BJ (cell line): Measurements from ENCODE around the gene CS. TPM values are rescaled to one million over a fixed set of nuclear protein-coding genes. Genes with fewer than 3 reads are reported as not detected.
"Not testable (repeated sequence)": the region's sequence is repeated elsewhere in the genome, so short reads cannot be mapped to it uniquely, and the experiment has no call there.

Experiments used
- CTCF ChIA-PET: fragments of 350-600 bp; formaldehyde crosslinking; extraction: SDS; loops from one replicate; lab custom pipeline; 2021; ENCODE audit warnings: antibody characterized with exemption, inconsistent platforms; lab: Yijun Ruan, JAX
- POLR2A ChIA-PET: fragments of 300-600 bp; sonication (Branson Sonifier 250); formaldehyde crosslinking; extraction: SDS; loops from one replicate; lab custom pipeline; 2021; ENCODE audit warnings: antibody characterized with exemption; lab: Charles Lee
- DNase-seq: peaks from one replicate; pipeline ENCODE4 v3.0.0-alpha.2; 2011; ENCODE audit warnings: low read depth
- H3K27me3 ChIP-seq: 2 replicates; pipeline ENCODE4 v1.6.0; 2011; ENCODE audit warnings: low read length; ENCODE audit not compliant: control insufficient read depth, insufficient read depth
- H3K36me3 ChIP-seq: 2 replicates; pipeline ENCODE4 v1.5.1; 2011; ENCODE audit warnings: low read length; ENCODE audit not compliant: control insufficient read depth, insufficient read depth
- H3K4me3 ChIP-seq: 2 replicates; pipeline ENCODE4 v1.5.1; 2011; ENCODE audit warnings: low read depth, mild to moderate bottlenecking, control low read depth, low read length
- CTCF ChIP-seq: IDR thresholded peaks from 2 replicates; pipeline ENCODE4 v1.5.1; 2011; ENCODE audit warnings: low read depth, mild to moderate bottlenecking, control low read depth, inconsistent platforms, low read length, moderate library complexity; ENCODE audit not compliant: insufficient read depth
- polyA plus RNA-seq: library from polyadenylated mRNA; depleted of rRNA; stranded (reverse); fragments of >200 nt; gene quantifications from 2 replicates; pipeline ENCODE4 v1.2.3, GENCODE V29; 2011

CS gene
- polyA plus RNA-seq, 1 experiment: 150 TPM

GRCh38 chr12:56339158-56339422, 39.0 kb upstream of the CS start:
- H3K36me3 ChIP-seq: peaks cover 15% of the 10 kb centered on the region
- CTCF ChIA-PET: interaction anchor here (1.1 kb wide), 1 partner anchor 10 kb away, joined by 3 read pairs; no protein-coding TSS in a partner anchor
- H3K27me3 ChIP-seq: no peaks in the 10 kb centered on the region
- TF ChIP-seq CTCF: no peak
- POLR2A ChIA-PET: no interaction called here
- no peak for DNase-seq
- no peak overlapping the region for H3K4me3 ChIP-seq

DNA sequence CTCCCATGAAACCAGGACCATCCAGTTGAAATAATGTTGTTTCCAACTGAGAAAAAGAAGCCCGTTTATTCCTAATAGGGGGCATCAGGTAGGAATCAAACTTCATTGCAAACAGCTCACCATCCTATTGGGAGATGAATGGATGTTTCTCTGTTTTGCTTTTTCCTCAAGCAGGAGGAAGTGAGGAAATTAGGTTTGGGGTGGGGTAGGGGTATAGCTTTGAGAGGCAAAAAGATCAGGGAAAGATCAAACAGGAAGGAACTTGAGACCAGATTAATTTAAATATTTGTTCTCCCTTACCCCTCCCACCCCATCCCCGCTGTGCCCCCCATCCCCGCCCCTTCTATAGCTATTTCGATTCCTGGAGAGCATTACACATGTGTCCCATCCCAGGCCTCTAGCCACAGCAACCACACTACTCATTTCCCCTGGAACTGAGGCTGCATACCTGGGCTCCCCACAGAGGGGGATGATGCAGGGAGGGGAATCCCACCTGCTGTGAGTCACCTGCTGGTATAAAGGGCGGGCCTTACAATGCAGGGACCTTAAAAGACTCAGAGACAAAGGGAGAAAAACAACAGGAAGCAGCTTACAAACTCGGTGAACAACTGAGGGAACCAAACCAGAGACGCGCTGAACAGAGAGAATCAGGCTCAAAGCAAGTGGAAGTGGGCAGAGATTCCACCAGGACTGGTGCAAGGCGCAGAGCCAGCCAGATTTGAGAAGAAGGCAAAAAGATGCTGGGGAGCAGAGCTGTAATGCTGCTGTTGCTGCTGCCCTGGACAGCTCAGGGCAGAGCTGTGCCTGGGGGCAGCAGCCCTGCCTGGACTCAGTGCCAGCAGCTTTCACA, 38.4 kb upstream of the CS start, which contains the start of gene IL23A:
Gene IL23A (plus strand): TSS at position 577 of the 850 bp plus-strand sequence. CDS start 161 bp downstream, at position 738.
- no peak for TF ChIP-seq CTCF
- CTCF ChIA-PET: interaction anchor here (0.6 to 1.1 kb wide), 2 partner anchors 10 to 41 kb away, joined by 3 read pairs; no protein-coding TSS in a partner anchor
- no peak for DNase-seq

GRCh38 chr12:56337753-56338251, 37.7 kb upstream of the CS start:
- ChIA-PET CTCF (no interaction called here), POLR2A (no interaction called here)
- no peak for DNase-seq
- TF ChIP-seq CTCF: no peak
- Histone ChIP-seq H3K4me3 (no peak overlapping the region), H3K36me3 (peaks cover 7% of the 10 kb centered on the region), H3K27me3 (no peaks in the 10 kb centered on the region)

More for the DNA sequence above, 38.4 kb upstream of the CS start, which contains the start of gene IL23A:
- Histone ChIP-seq H3K36me3 (peaks cover 10% of the 10 kb centered on the region), H3K4me3 (no peak within 1 kb of the TSS), H3K27me3 (no peaks in the 10 kb centered on the region)
- POLR2A ChIA-PET: no interaction called here

DNA sequence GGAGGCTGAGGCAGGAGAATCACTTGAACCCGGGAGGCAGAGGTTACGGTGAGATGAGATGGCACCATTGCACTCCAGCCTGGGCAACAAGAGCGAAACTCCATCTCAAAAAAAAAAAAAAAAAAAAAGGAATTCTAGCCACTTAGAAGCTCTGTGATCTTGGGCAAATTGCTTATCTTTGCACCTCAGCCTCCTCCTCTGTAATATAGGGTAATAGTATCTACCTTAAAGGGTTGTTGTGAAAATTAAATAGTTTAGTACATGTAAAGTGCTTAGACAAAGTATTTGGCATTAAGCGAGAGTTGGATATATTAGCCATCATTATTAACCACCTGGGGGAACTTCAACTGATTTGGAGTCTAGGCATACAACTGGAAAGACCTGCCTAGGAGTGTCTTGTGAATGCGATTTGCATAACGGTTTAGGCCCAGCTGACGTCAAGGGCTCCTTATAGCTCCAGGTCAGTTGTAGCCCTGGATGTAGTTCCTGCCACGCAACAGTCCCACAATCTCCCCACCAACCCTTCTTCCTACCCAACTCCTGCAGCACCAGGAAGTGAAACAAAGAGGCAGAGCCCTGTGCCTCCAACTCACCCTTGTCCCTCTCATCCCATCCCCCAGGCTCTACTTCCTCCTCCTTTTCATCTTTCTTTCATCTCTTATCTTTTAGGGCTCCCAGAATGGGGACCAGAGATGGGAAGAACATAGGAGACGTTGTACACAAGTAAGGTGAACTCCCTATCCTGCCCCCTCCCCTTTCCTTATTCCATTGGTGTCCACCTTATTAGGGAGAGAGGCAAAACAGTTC, 36.4 kb upstream of the CS start:
- no peak for DNase-seq
- Histone ChIP-seq H3K4me3 (no peak overlapping the region), H3K27me3 (no peaks in the 10 kb centered on the region), H3K36me3 (peaks cover 5% of the 10 kb centered on the region)
- POLR2A ChIA-PET: interaction anchor here (0.9 kb wide), 1 partner anchor 21 kb away, joined by 4 read pairs; the partner anchor contains the start of gene CNPY2
- CTCF ChIA-PET: no interaction called here
- TF ChIP-seq CTCF: no peak

DNA sequence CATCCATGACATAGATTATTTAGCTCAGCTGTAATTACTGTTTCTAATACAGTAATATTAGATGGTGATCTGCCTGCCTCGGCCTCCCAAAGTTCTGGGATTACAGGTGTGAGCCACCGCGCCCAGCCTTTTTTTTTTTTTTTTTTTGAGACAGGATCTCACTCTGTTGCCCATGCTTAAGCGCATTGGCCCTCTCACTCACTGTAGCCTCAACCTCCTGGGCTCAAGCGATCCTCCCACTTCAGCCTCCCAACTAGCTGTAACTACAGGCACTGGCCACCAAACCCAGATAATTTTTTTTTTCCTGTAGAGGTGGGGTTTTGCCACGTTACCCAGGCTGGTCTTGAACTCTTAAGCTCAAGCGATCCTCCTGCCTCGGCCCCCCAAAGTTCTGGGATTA, 35.4 kb upstream of the CS start:
- H3K36me3 ChIP-seq, DNase-seq, POLR2A ChIA-PET, H3K4me3 ChIP-seq, H3K27me3 ChIP-seq: not testable (repeated sequence)
- CTCF ChIA-PET: interaction anchor here (1.3 to 1.6 kb wide), 2 partner anchors 8 to 19 kb away, joined by 5 to 6 read pairs; partner anchors contain the start of gene CNPY2
